ENCODE data around the gene ATG16L1.

GRCh38 chr2:233252227-233252626 lies 754 bp downstream of the ATG16L1 start:
- TF ChIP-seq CTCF (IDR thresholded peaks at IDR 0.05) (no peak), POLR2A (IDR thresholded peaks at IDR 0.05) (no peak)

All from prostate gland (tissue), 2 donors.